SK-N-MC (cell line): Measurements from ENCODE around the gene CCDC124.

Experiments used
- DNase-seq: peaks from one replicate; pipeline ENCODE4 v3.0.0-alpha.2; 2011; ENCODE audit warnings: low read depth, low spot score
- H3K27ac ChIP-seq: fragments of 200-600 bp; sonication (generic); 2 replicates; pipeline ENCODE4 v1.5.1; 2016; ENCODE audit warnings: mixed run types
- H3K36me3 ChIP-seq: fragments of 200-600 bp; sonication (generic); 2 replicates; pipeline ENCODE4 v1.6.1; 2017; ENCODE audit warnings: antibody characterized with exemption, low read length, mixed read lengths; ENCODE audit not compliant: insufficient read depth
- H3K4me3 ChIP-seq: fragments of 200-600 bp; sonication (generic); 2 replicates; pipeline ENCODE4 v1.5.1; 2016
- H3K9ac ChIP-seq: fragments of 200-600 bp; sonication (generic); 2 replicates; pipeline ENCODE4 v1.8.0; 2017; ENCODE audit warnings: mixed run types, mixed read lengths; ENCODE audit not compliant: insufficient read length
- H3K9me3 ChIP-seq: fragments of 200-600 bp; sonication (generic); 2 replicates; pipeline ENCODE4 v1.6.1; 2017; ENCODE audit warnings: low read depth, mild to moderate bottlenecking, antibody characterized with exemption, low read length, moderate library complexity, mixed read lengths
- EZH2 ChIP-seq: fragments of 200-600 bp; sonication (generic); IDR thresholded peaks from one replicate; pipeline ENCODE4 v1.6.1; 2017; ENCODE audit warnings: antibody characterized with exemption
- FOXP2 ChIP-seq: optimal IDR thresholded peaks from 2 replicates; pipeline ENCODE3; 2011; ENCODE audit warnings: mild to moderate bottlenecking, moderate library complexity; ENCODE audit not compliant: insufficient read depth; ENCODE audit errors: extremely low read length, control extremely low read depth
- POLR2AphosphoS5 ChIP-seq: IDR thresholded peaks from 2 replicates; pipeline ENCODE4 v1.6.1; 2012; ENCODE audit warnings: mild to moderate bottlenecking, low read depth, low read length, borderline replicate concordance

Gene CCDC124

DNA sequence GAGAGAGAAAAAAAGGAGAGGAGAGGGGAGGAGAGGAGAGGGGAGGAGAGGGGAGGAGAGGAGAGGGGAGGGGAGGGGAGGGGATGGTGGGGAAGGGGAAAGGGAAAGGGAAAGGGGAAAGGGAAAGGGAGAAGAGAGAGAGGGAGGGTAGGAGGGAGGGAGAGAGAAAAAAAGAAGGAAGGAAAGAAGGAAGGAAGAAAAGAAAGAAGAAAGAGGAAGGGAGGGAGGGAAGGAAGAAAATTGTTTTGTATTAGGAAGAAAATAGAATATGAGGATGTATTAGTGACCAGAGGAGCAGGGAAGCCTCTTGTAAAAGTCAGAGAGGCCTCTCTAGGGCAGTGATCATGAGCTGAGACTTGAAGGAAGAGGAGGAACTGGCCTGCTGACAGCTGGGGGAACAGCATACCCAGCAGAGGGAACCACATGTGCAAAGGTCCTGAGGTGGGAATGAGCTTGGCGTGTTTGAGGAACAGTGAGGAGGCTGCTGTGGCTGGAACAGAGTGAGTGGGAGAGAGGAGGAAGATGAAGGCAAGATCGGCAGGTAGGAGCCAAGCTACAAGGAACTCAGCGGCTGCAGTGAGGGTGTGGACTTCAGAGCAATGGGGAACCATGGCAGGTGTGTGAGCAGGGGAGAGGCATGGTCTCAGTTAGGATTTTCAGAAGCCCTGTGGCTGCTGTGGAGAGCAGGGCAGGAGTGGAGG is 24.5 kb downstream of the CCDC124 start:
- Histone ChIP-seq H3K36me3 (no peaks in the 10 kb centered on the region), H3K9me3 (no peaks in the 10 kb centered on the region), H3K4me3 (no peak overlapping the region), H3K9ac (no peak overlapping the region), H3K27ac (no peak overlapping the region)
- DNase-seq, result no peak
- TF ChIP-seq FOXP2 (no peak), EZH2 (no peak), POLR2AphosphoS5 (no peak)

DNA sequence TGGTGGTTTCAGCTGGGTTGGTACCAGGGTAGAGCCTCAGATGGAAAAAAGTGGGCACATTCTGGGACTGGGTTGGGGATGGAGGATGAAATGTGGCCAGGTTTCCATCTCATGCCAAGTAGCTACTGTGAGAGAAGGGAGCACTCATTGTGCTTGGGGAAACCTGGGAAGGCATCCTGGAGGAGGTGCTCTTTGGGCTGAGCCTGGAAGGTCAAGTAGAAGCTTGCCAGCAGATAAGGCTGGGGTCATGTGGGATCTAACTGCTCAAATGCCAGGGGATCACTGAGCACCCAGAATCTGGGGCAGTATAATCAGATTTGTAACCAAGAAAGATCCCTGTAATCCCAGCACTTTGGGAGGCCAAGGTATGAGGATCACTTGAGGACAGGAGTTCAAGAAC is 25.1 kb downstream of the CCDC124 start:
- H3K4me3 ChIP-seq, result no peak overlapping the region
- no peak for TF ChIP-seq POLR2AphosphoS5
- TF ChIP-seq FOXP2, result no peak
- no peak for TF ChIP-seq EZH2
- no peaks in the 10 kb centered on the region for H3K36me3 ChIP-seq
- H3K9me3 ChIP-seq, result no peaks in the 10 kb centered on the region
- H3K27ac ChIP-seq, result no peak overlapping the region
- DNase-seq, result no peak
- H3K9ac ChIP-seq, result no peak overlapping the region

DNA sequence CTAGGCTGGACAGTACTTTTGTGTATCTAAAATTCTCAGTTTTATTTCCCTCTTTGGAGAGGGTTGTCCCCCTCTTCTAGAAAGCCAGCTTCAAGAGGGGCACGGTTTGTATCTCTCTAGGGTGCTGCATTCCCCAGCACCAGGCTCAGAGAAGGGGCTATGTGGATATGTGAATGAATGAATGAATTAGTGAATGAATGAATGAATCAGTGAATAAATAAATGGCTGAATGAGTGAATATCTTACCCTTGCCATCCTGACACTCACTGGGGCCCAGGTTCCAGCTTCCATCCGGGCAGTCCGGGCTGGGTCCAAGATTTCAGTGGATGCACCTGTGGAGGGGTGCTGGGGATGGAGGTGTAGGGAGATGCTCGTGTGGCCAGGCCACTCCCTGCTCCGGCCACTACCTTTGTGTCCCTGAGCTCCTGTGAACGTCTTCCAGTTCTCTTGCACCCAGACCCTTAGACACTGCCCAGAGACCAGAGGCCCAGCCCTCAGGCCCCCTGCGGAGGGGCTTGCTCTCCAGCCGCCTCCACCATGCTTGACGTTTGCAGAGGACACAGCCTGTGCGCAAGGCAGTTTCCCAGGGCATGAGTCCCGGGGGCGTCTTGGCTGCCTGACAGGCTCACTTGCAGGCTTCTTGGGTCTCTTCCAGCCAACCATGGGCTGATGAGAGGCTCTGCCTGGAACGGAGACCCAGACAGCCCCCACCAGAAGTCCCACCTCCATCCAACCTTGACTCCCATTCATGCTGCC is 31.3 kb downstream of the CCDC124 start:
- Histone ChIP-seq H3K4me3 (no peak overlapping the region), H3K36me3 (no peaks in the 10 kb centered on the region), H3K27ac (peak overlapping the region; percentile 64; the same call in 1 of the 2 replicates), H3K9ac (no peak overlapping the region), H3K9me3 (no peaks in the 10 kb centered on the region)
- DNase-seq, result no peak
- TF ChIP-seq FOXP2 (no peak), POLR2AphosphoS5 (no peak), EZH2 (no peak)

DNA sequence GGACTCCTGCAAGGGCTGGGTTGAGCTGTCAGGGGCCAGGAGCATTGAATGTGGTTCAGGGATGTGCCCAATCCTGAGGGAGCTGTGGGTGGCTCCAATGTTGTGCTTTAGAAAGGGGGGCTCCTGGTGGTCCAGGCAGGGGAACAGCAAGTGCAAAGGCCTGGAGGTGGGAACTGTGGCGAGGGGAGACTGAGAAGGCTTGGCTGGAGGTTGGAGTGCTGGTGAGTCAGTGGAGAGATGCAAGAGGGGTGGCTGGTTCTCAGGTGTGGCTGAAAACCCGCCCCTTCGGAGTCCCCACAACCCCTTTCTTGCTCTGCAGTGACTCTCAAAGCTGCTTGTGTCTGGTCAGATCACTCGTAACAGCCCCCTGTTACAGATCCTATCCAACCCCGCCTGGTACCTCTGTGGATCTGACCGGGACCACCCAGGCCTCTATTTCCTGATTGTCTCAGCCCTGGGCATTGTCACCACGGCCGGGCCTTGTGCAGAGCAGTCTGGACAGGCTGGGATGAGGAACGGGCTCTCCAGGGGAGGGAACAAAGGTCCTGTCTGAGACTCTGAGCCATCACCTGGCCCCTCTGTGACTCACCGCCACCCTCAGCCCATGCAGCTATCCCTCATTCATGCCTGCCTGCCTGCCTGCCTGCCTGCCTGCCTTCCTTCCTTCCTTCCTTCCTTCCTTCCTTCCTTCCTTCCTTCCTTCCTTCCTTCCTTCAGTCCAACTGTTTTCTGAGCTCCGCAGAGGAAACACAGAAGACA is 32.7 kb downstream of the CCDC124 start:
- peak overlapping the region; percentile 71 for H3K4me3 ChIP-seq
- no peak for DNase-seq
- H3K27ac ChIP-seq, result peak overlapping the region; percentile 86
- no peaks in the 10 kb centered on the region for H3K9me3 ChIP-seq
- H3K36me3 ChIP-seq, result no peaks in the 10 kb centered on the region
- no peak overlapping the region for H3K9ac ChIP-seq
- TF ChIP-seq POLR2AphosphoS5 (0 out of 2 replicates have a peak, but pooled peaks have one; percentile 24), FOXP2 (no peak), EZH2 (no peak)

DNA sequence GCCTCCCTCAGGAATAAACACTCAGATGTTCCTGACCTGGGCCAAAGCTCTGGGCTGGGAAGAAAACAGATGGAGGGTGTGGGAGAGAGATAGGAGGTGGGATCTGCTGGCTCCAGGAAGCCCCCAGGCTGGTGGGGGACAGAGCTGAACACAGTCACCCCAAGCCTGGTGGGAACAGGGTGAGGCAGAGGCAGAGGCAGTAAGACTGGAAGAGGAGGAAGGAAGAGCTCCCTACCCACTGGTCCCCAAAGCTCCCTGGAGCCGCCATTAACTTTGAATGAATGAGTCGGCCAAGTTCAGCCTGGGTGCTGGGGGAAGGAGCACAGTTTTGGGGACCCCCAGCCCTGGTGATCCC is 33.3 kb downstream of the CCDC124 start:
- no peak for TF ChIP-seq EZH2
- no peak for TF ChIP-seq POLR2AphosphoS5
- TF ChIP-seq FOXP2, result no peak
- Histone ChIP-seq H3K9ac (no peak overlapping the region), H3K4me3 (peak overlapping the region; percentile 71)

DNA sequence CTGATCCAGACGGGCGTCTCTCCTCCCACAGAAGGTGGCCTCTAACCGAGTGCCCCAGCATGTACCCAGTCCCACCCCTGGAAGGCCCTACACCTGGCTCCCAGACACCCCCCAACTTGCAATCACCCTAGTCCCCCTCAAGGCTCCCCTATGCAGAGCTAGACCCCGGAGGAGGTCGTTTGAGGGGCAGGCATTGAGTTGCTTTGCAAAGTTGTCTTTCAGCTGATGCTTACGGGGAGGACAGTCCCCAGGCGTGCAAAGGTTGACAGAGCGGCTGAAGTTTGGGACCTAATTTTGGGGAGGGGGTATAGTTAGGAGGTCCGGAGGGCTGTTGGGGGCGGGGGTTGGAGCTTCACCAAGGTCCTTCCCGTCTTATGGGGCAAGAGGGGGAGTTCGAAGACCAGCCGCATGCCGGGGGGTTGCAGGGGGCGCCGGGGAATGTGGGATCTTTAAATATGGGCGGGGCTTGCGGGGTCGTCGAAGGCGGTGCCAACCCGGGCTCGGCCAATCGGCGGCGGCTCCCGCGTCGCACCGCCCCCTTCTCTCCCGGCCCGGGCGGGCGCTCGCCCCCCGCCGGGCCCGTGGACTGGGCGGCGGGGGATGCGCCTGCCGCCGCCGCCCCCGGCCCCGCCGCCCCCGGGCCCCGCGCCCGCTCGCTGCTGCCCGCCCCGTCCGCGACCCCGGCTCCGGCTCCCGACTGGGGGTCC is 33.9 kb downstream of the CCDC124 start, which contains the start of gene KCNN1:
Gene KCNN1, plus strand, starts transcription at position 558 of the 707 bp plus-strand sequence. CDS start 6,782 bp downstream, outside the sequence.
- TF ChIP-seq FOXP2, result no peak
- TF ChIP-seq EZH2, result no peak
- TF ChIP-seq POLR2AphosphoS5, result no peak
- peak within 1 kb of the TSS; percentile 70 for H3K9ac ChIP-seq

More for the DNA sequence above, 33.3 kb downstream of the CCDC124 start:
- peak overlapping the region; percentile 86 for H3K27ac ChIP-seq
- H3K36me3 ChIP-seq, result no peaks in the 10 kb centered on the region
- H3K9me3 ChIP-seq, result no peaks in the 10 kb centered on the region
- DNase-seq, result no peak

DNA sequence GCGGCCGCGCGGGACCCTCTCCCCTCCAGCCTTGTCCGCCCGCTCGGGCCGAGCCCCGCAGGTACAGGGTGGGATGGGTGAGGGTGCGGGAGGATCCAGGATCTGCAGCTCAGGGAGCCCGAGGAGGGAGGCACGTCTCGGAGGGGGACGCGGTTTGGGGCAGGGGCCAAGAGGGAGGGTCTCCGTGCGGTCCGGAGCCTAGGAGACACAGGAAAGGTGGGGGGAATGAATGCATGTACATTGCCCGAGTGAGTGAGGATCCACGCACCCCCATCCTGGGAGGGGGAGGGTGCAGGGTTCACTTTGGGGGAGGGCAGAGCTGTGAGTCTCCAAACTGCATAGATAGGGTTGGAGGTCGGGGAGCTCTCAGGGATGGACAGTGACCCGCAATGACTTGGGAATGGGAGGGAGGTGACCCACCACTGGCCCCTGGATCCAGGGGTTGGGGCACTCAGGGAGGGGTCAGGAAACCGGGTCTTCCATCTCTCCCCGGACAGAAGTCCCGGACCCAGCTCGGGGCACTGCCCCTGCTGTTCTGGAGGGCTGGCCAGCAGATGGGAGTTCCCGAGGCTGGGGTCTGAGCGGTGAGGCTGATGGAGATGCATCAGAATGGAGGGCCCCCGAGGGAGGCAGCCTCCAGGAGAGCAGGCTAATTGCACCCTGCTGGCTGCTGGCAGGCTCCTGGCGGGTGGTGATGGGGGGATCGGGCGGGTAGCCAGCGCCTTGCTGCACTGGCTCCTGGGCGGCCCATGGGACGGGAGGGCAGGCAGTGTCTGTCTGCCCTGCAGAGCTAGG is 34.6 kb downstream of the CCDC124 start:
- TF ChIP-seq EZH2, result no peak
- TF ChIP-seq POLR2AphosphoS5, result no peak
- TF ChIP-seq FOXP2, result no peak
- Histone ChIP-seq H3K4me3 (peak overlapping the region; percentile 86), H3K9ac (peak overlapping the region; percentile 70), H3K9me3 (no peaks in the 10 kb centered on the region), H3K36me3 (no peaks in the 10 kb centered on the region), H3K27ac (no peak overlapping the region)
- no peak for DNase-seq

More for the DNA sequence above, 33.9 kb downstream of the CCDC124 start, which contains the start of gene KCNN1:
- no peak for DNase-seq
- Histone ChIP-seq H3K27ac (peak within 1 kb of the TSS; percentile 86), H3K4me3 (peak within 1 kb of the TSS; percentile 86), H3K36me3 (no peaks in the 10 kb centered on the region), H3K9me3 (no peaks in the 10 kb centered on the region)
